ENCODE data around the gene VPS9D1.

The VPS9D1 gene

DNA sequence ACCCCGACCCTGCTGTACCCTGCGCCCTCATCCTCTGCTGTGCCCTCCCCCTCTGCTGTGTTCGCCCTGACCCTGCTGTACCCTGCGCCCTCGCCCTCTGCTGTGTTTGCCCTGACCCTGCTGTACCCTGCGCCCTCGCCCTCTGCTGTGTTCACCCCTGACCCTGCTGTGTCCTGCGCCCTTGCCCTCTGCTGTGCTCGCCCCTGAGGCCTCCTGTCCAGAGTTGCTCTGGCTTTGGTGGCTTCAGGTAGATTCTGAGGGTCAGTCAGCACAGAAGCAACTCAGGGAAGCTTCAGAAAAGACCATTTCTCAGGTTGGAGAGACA lies 12.2 kb upstream of the VPS9D1 start:
- DNase-seq (ENCODE audit: low spot score) = no peak

DNA sequence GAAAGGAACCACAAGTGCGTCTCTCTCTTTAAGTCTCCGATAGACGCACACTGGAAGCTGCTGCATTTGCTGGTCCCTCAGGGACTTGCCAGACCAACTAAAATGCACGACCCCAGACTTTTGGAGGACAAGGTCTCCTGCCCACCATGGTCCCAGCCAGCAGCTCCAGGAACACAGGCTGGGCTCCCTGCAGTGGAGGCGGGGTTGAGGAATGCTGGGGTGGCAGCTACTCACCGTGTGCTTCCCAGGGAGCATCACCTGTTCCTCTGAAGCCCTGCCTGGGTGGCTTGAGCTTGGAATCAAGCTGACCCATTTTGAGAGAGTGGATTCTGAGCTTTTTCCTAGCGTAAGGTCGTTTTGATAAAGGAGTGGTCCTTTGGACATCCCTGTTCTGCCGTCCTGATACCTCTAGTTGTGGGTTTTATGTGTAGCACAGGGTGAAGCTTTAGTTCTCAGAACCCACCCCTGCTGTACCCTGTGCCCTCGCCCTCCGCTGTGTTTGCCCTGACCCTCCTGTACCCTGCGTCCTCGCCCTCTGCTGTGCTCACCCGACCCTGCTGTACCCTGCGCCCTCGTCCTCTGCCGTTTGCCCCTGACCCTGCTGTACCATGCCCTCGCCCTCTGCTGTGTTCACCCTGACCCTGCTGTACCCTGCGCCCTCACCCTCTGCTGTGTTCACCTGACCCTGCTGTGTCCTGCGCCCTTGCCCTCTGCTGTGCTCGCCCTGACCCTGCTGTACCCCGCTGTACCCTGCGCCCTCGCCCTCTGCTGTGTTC lies 11.6 kb upstream of the VPS9D1 start:
- DNase-seq (ENCODE audit: low spot score) = no peak

DNA sequence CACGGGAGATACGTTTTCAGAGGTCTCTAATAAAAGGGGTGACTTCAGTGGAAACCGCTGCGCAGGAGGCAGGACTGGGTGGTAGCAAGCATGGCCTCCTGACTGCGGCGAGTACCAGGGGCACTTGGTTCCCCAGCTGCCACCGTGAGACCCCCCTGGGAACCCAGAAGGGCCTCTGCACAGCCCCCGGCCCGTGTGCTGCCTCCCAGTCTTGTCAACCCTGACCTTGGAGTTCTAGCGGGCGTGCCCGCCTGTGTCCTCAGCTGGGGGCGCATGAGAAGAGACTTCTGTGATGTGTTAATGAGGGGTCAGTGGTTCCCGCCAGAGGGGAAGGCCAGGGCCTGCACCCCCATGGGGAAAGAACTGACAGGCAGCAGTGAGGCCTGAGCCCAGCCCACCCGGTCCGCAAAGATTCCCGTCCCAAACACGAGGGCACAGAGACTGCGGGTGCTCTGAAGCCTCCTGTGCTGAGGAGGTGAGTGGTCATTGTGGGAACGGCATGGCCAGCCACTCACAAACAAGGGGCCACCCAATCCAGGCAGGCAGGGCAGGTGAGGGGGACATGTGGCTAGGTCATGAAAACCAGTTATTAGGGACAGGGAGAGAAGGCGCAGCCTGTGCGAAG lies 10.0 kb upstream of the VPS9D1 start:
- no peak for DNase-seq (ENCODE audit: low spot score)

DNA sequence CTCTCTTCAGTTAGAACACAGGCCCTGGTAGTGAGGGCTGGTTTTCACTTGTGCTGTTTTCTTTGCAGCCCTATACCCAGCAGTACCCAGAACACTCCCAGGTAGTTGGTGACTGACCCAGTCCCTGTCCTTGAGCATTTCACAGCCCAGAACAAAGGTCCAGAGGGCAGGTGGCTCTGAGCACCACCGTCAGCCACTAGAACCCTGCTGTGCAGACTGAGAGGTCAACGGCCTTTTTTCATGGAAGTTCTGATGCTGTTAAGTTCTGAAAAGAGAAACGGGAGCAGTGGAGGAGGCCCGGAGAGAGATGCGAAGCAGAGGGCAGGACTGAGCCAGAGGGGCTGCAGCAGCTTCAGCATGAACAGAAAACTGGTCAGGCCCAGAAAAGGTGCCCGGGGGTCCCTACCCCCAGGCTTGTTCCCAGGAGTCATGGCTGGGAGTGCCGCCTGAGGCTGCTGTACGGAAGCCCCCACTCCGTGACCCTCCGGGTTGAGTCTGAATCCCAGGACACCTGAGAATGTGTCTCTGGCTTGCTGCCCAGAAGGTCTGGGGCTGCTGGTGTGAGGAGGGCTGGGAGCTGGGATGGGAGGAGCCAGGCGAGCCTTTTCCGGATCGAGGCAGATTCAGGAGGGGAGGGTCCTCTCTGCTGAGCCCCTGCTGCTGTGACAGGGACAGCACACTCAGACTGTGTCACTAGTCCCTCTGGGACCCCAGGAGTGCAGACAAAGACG lies 9.3 kb upstream of the VPS9D1 start:
- DNase-seq (ENCODE audit: low spot score) = no peak

DNA sequence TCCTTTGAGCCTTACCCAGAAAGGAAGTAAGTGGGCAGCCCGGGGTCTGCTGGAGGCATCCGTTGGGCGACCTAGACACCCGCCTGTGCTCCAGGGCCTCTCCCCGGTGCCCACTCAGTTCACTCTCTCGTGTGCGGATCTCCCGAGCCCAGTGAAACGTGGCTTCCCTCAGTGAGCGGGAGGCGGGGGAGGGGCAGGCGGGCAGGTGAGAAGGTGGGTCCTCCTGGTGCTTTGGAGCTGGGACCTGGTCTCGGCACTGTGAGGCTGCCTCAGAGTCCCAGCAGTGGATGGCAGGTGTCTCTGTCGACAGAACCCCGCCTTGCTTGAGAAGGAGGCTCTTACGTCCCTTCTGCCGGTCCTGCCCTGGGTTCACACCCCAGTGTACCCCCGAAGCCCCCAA lies 8.6 kb upstream of the VPS9D1 start:
- no peak for DNase-seq (ENCODE audit: low spot score)

DNA sequence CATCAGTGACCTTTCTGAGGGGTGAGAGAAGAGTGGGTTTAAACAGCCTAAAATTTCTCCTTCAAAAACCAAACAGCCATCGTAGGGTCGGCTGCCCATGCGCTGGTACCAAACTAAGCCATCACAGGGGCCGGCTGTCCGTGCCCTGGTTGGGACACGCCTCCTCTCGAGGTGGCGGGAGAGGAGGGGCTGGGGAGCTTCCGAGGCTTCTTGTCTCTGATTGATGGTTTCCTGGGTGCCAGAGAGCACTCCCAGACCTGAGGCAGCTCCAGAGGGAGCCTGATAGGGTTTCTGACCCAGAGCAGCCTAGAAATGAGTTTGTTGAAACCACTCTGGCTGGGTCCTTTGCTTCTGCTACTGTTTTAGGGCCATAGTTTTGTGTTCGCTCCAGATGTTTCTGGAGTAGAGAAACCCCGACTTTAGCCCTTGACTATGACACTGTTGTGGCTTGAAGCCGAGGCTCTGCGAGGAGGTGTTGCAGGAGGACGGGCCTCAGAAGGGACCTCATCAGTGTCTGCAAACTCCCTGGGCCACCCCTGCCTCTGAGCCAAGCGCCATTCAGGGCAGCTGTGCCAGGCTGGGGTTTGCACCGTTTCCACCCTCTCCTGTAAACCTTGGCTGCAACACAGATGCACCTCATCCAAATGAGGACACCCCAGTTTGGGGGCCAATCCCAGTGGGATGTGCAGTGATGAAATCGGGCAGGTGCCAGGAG lies 6.9 kb upstream of the VPS9D1 start:
- DNase-seq (ENCODE audit: low spot score) = no peak

DNA sequence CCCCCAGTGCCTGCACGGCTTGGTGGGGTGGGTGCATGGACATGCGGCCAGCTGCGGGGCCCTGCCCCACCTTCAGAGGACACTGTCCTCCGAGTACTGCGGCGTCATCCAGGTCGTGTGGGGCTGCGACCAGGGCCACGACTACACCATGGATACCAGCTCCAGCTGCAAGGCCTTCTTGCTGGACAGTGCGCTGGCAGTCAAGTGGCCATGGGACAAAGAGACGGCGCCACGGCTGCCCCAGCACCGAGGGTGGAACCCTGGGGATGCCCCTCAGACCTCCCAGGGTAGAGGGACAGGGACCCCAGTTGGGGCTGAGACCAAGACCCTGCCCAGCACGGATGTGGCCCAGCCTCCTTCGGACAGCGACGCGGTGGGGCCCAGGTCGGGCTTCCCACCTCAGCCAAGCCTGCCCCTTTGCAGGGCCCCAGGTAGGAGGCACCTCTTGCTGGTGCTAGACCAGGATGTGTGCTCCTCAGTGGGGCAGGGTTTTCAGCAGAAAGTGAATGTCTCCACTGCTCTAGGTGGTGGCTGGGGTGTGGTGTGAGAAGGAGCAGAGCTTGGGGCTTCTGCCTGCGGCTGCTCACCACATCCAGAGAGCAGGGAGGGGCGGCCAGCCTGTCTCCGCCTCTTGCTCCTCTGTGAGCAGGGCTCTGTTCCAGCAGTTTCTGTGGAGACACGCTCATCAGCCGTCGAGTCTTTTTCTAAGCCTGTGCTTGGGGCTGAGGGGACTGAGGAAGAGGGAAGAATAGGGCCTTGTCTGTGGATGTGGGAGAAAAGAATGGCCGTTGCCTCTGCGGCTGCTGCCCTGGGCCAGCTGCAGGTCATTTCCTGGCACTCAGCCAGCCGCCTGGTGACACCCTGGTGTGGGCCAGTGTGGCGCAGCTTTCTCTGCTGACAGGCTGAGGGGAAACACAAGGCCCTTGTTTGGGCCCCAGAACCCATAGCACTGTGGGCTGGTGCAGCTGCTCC lies 2.9 kb upstream of the VPS9D1 start:
- no peak for DNase-seq (ENCODE audit: low spot score)

DNA sequence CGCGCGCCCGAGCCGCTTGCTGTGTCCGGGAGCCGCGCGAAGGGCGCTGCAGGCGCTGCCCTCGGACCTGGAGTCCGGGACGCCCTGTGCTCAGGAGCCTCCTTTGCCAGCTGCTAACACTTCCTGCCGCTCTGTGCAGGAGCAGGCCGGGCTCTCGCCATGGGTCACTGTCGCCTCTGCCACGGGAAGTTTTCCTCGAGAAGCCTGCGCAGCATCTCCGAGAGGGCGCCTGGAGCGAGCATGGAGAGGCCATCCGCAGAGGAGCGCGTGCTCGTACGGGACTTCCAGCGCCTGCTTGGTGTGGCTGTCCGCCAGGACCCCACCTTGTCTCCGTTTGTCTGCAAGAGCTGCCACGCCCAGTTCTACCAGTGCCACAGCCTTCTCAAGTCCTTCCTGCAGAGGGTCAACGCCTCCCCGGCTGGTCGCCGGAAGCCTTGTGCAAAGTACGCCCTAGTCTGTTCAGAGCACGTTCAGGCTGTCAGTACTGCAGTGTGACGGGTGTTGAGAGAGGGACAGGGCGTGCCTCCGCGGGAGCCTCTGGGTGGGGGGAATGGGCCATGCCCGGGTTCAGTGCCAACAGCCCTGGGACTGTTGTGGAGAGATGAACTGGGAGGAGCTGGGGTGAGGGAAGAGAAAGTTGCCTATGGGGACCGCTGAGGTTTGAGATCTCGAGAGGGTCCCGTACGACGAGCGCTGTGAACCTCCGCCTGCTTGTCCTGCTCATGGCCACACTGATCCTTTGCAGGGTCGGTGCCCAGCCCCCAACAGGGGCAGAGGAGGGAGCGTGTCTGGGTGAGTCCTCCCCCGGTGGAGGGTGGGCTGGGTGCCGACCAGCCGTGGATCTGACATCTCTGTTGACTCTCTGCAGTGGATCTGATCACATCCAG lies 1.9 kb upstream of the VPS9D1 start:
- no peak for DNase-seq (ENCODE audit: low spot score)

DNA sequence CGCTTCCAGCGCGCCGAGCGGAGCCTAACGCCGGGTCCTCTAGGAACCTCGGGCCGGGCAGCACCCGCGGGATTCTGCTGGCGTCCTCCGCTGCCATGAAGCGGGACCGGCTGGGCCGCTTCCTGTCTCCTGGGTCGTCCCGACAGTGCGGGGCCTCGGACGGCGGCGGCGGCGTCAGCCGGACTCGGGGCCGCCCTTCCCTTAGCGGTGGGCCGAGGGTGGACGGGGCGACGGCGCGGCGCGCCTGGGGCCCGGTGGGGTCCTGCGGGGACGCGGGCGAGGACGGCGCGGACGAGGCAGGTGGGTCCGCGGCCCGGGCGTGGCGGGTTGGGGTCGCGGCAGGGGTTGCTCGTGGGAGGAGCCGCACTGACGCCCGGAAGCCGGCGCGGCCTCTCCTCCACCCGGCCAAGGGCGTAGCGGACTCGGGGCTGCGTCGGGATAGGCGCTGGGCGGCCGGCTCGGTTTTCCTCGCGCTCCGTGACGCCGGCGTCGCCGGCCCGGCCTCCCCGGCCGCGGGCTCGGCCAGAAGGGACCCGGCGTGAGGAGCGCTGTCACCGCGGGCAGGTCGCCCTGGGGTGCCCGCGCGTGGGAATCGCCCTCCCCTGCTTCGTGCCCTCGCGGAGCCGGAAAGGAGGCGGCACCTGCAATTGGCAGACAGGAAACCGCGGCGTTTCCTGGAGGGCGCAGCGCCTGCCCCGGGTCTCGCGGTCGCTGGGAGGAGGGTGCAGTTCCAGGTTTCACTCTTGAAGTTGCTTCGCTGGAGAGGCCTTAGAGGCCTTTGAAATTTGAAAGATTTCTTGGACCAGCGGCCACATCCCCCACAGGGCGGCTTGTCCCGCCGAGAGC lies 1.1 kb upstream of the VPS9D1 start:
- peak; percentile 36 for DNase-seq (ENCODE audit: low spot score)

DNA sequence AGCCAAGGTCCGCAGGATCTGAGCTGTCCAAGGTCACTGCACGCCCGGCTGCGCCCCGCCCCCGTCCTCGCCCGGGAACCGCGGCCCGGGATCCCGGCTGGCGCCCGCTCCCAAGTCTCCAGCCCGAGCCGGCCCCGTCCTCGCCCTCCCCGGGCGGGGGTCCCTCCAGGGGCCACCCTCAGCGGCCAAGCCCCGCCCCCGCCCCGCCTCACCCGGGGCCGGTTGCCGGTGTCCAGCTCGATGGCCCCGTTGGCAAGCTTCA lies 216 bp downstream of the VPS9D1 start:
- DNase-seq (ENCODE audit: low spot score) = no peak

DNA sequence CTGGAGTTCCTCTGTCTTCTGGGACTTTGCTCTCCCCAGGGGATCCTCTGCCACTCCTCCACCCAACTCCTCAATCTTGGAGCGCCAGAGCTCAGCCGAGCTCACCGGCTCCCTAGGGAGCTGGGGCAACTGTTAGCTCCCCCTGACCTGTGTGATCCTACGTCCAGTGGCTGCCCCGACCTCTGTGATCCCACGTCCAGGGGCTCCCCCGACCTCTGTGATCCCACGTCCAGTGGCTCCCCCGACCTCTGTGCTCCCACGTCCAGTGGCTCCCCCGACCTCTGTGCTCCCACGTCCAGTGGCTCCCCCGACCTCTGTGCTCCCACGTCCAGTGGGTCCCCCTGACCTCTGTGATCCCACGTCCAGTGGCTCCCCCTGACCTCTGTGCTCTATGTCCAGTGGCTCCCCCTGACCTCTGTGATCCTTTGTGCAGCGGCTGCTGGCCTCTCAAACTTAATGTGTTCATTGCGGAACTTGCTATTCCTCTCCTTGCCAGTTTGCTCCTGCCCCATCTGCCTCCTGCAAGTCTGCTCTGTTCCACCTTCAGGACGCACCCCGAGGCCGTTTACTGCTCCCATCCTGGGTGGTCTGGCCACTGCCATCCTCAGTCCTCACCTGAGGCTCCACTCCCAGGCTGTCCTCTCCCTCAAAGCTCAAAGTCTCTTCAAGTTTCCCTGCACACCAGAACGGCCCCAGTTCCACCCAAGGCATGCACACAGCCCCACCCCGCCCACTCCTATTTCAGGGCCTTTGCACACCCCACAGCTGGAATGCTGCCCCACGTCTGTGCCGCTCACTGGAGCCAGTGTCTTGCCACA lies 2.8 kb downstream of the VPS9D1 start:
- no peak for DNase-seq (ENCODE audit: low spot score)

DNA sequence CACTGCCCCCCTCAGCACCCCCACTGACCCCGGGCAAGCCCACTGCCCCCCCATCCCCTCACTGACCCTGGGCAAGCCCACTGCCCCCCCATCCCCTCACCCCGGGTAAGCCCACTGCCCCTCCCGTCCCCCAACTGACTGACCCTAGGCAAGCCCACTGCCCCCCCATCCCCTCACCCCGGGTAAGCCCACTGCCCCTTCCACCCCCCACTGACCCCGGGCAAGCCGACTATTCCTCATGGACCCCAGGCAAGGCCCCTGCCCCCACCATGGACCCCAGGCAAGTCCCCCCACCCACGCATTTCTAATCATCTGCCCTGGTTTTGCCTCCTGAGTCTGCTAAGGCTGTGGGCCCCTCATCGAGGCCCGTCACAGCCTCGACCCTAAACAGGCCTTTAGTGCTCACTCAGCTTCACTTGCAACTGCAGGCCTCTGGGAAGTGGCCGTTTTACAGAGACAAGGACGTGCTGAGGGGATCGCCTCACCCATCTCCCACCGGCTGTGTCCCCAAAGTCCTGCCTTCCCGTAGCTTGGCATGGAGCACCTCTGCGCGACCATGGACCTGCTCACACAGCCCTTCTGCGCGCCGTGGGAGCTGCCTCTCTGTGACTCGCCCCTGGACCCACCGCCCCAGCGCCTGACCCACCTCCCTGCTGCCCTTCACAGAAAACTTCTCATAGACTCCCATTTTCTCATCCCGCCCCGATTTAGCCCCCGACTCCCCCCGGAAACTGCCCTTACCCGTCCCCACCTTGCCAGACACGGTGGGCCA lies 3.6 kb downstream of the VPS9D1 start:
- no peak for DNase-seq (ENCODE audit: low spot score)

DNA sequence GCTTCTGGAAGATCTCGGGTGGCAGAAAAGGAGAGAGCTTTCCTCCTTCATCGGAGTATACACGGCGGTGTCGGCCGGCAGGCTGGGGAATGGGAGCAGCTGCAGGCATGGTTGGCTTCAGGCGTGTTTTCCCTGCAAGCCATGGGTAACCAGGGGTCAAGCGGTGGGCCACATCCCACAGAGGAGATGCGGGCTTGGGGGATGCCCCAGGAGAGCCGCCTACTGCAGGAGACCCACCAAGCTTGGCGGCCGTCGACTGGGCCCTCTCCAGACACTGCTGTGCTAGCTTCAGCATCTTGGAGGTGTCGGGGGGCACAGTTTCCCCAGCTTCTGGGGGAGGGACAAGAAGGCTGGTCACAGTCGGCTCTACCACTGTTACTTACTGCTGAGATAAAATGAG lies 4.2 kb downstream of the VPS9D1 start:
- no peak for DNase-seq (ENCODE audit: low spot score)

DNA sequence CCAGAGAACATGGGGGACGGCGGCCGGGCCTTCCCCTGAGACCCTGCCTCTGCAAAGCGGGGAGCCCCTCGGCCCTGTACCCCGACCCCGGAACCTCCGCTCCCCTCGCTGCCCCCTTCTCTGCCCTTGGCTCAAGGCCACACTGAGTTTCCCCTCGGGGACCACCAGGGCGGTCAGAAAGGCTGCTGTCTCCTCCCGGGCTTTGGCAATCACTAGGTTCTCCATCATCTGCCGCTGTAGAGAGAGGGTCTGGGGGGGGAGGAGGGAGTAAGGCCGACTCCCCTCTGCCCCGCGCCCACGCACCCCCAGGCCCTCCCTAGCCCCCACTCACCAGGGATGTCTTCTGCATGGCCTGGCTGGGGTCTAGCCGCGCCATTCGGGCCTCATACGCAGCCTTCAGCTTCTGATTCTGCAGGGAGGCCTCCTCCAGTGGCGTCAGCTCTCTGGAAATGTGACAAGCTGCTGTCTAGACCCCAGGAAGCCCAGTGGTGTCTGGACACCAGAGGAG lies 8.4 kb downstream of the VPS9D1 start:
- DNase-seq (ENCODE audit: low spot score) = no peak

DNA sequence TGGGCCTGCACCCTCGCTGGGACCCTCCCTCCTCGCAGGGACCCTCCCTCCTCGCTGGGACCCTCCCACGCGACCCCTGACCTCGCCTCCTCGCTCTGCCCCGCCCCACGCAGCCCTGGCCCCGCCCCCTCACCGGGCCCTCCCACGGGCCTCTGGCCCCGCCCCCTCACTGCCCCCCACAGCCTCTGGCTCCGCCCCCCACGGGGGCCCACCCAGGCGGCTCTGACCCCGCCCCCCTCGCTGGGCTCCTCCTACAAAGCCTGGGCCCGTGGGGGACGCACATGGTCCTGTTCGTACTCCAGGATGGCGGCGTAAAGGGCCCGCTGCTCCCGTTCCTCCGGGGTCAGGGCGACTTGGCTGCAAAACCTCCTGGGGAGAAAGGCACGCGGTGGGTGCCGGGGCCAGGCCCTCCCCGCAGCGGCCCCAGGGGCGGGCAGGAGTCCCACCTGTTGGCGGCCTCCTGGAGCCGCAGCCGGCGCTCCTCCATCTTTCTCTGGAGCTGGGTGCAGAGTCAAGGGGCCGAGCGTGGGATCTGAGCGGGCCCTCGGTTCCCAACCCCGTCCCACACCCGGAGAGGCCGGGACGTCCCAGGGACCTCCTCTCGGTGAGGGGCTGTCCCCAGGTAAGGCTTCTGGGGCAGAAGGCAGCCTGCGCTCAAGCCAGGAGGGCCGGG lies 9.0 kb downstream of the VPS9D1 start:
- peak; percentile 82 for DNase-seq (ENCODE audit: low spot score)

DNA sequence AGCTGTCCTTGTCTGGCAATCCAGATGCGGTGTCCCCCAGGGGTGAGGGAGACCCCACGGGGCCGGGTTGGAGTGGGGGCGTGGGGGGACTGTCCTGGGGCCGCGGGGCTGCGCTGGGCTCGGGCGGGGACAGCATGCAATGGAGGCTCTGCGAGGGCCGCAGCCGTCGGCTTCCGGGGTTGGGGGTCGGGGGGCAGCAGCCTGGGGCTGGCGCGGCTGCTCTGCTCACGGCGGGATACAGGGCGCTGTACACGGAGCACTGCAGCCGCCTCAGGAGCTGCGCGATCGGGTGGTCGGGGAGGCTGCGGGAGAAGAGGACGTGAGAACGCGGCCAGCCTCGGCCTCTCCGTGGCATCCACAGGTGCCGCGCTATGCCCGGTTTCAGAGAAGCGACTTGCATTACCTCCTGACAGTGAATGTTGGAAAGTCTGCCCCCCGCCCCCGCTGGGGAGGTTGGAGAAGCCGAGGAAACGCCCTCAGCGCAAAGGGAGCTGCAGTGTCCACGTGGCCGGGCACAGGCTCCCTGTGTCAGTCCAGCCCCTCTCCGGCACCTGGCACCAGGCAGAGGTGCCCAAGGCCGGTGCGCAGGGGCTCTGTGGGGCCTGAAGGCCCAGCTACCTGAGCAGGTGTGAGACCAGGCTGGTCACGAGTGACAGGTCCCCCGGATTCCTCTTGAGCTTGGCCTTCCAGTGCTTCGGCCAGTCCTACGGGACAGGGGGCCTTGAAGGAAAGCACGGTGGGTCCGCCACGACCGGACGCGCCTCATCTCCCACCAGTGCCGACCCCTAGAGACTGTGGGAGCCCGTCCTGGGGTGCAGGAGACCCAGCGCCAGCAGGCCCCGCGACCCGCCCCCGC lies 9.8 kb downstream of the VPS9D1 start:
- DNase-seq (ENCODE audit: low spot score) = no peak

Measured in AG08395 (cell line).